ENCODE results near the gene SELENOH.

The SELENOH gene

DNA sequence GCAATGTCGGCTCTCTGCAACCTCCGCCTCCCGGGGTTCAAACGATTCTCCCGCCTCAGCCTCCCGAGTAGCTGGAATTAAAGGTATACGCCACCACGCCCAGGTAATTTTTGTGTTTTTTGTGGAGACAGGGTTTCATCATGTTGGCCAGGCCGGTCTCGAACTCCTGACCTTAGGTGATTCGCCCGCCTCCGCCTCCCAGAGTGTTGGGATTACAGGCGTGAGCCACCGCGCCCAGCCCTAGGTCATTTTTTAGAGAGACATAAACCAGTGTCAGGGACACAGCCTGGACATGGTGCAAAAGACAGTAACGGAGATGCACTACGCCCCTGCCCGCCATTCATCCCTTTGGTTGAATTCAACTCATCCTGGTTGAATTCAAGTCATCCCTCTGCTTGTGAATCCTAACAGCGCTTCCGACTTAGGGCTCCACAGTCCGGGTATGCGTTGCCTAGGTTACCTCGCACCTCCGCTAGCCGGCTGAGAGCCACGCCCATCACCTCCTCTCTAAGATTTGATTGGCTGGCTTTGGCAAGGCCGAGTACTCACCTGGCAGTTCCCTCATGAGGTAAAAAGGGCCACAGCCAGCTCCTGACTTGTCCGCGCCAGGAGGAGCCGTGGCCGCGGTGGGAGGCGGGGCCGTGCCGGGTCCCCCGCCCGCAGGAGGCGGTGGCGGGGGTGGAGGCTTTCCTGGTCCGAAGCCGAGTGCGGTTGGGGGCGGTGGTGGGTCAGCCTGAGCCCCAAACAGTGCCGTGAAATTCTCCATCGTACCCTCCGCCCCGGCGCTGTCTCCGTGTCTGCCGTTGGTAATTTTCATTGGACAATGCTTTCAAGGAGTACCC lies 29.7 kb upstream of the SELENOH start, which contains the start of gene MED19:
MED19 (minus strand) TSS at position 802 of the 842 bp plus-strand sequence; CDS start at position 766, 36 bp downstream.
- Histone ChIP-seq H3K4me2 (ENCODE audit: insufficient read depth, low read length, poor library complexity, severe bottlenecking) (peak within 1 kb of the TSS; percentile 82), H3K23ac (ENCODE audit: low read depth, low read length, poor library complexity) (peak within 1 kb of the TSS; percentile 67), H3K4ac (ENCODE audit: low read length) (peak within 1 kb of the TSS; percentile 87), H3K27me3 (ENCODE audit: control insufficient read depth in 3 of 3, insufficient read depth in 3 of 3, low read depth in 1 of 3, low read length in 3 of 3) (no peaks in the 10 kb centered on the region), H2BK15ac (ENCODE audit: low read length) (peak within 1 kb of the TSS; percentile 63), H3K36me3 (replicated peaks in 1 of 2; ENCODE audit: control insufficient read depth in 2 of 2, insufficient read depth in 2 of 2, low read length in 2 of 2) (peaks cover 0 to 30% of the 10 kb centered on the region in 2 donors), H2AK5ac (ENCODE audit: low read depth, low read length) (peak within 1 kb of the TSS; percentile 19), H2BK5ac (ENCODE audit: low read length) (peak within 1 kb of the TSS; percentile 90), H2AFZ (ENCODE audit: low read length) (peak within 1 kb of the TSS; percentile 94), H3K9me3 (replicated peaks in 1 of 2; ENCODE audit: control insufficient read depth in 2 of 2, insufficient read depth in 1 of 2, low read depth in 1 of 2, low read length in 2 of 2) (no peaks in the 10 kb centered on the region), H4K91ac (ENCODE audit: low read depth, low read length, poor library complexity) (no peak within 1 kb of the TSS), H3K4me3 (ENCODE audit: low read length in 2 of 2) (peak within 1 kb of the TSS; percentile 92 to 97), H3K4me1 (ENCODE audit: control insufficient read depth in 2 of 2, insufficient read depth in 1 of 2, low read depth in 1 of 2, low read length in 2 of 2) (peaks cover 6 to 12% of the 10 kb centered on the region in 2 donors), H2BK120ac (ENCODE audit: low read depth, low read length) (no peak within 1 kb of the TSS), H3K14ac (ENCODE audit: low read length) (peak within 1 kb of the TSS; percentile 72), H3K27ac (replicated peaks; ENCODE audit: low read length) (peak within 1 kb of the TSS; percentile 89), H2BK12ac (ENCODE audit: low read length) (peak within 1 kb of the TSS; percentile 44), H3K9ac (ENCODE audit: low read depth, low read length, poor library complexity) (peak within 1 kb of the TSS; percentile 98), H4K8ac (ENCODE audit: low read depth, low read length) (peak within 1 kb of the TSS; percentile 70), H3K18ac (ENCODE audit: low read length) (peak within 1 kb of the TSS; percentile 97), H3K79me1 (ENCODE audit: low read depth, low read length) (peaks cover 12% of the 10 kb centered on the region)
- DNase-seq (ENCODE audit: low spot score), result peak; percentile 82
- no CpG with 5 or more reads among the region's 51 CpGs for WGBS, 2 donors (ENCODE audit: extremely low coverage in 2 of 2, insufficient read length in 2 of 2, insufficient replicate concordance in 1 of 2)

DNA sequence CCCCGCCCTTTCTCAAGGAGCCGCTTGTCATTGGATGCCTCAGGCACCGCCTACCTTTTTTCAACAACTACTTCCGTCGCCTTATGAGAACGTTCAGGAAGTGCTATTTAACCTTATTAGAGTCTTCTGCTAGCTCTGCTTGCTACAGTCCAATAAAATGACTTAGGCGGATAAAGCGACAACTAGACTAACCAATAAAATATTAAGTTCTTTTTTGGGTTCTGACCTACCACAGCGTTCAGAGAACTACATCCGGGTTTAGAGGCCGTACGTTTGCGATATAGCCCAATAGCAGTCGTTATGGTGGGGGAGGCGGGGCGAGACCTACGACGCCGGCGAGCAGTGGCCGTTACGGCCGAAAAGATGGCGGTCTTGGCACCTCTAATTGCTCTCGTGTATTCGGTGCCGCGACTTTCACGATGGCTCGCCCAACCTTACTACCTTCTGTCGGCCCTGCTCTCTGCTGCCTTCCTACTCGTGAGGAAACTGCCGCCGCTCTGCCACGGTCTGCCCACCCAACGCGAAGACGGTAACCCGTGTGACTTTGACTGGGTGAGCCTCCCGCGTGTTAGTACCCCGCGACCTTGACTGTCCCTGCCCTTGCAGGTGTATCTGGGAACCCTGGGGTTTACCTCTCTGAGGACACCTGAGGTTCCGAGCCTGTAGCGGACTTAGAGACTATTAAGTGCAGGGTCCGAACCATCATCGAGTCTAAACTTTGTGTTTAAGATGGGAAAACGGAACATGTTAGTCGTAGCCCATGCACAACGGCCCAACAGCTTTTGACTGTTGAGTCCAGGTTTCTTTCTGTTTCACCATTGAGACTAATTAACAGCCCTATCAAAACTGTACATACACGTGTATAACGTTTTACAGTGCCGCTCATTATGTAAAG lies 28.8 kb upstream of the SELENOH start, which contains the start of gene TMX2:
TMX2 (plus strand) TSS at position 338 of the 895 bp plus-strand sequence; CDS start at position 364, 26 bp downstream.
- Histone ChIP-seq H2AFZ (ENCODE audit: low read length) (peak within 1 kb of the TSS; percentile 94), H3K9me3 (replicated peaks in 1 of 2; ENCODE audit: control insufficient read depth in 2 of 2, insufficient read depth in 1 of 2, low read depth in 1 of 2, low read length in 2 of 2) (no peaks in the 10 kb centered on the region)
- WGBS, 2 donors (ENCODE audit: extremely low coverage in 2 of 2, insufficient read length in 2 of 2, insufficient replicate concordance in 1 of 2), result no CpG with 5 or more reads among the region's 53 CpGs

DNA sequence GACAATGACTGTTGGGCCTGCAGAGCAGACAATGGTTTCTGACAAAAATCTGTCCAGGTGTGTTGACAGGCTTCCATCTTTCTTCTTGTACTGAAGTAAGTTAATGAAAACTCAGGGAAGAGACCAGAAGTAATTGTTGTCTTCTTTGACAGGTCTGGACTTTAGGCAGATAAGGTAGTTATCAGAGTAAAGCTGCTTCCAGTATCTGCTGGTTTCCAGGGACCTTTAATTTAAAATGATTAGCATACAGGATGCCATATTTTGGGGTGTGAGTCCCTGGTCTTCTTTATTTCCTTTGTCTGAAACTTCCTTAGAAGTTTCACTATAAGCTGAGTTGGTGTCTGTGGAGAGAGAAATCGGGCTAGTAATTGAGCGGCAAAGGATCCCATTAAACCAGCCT lies 27.5 kb upstream of the SELENOH start:
- Histone ChIP-seq H2BK120ac (ENCODE audit: low read depth, low read length) (no peak overlapping the region), H3K4me2 (ENCODE audit: insufficient read depth, low read length, poor library complexity, severe bottlenecking) (no peak overlapping the region), H2AK5ac (ENCODE audit: low read depth, low read length) (no peak overlapping the region), H3K4ac (ENCODE audit: low read length) (no peak overlapping the region), H2BK5ac (ENCODE audit: low read length) (no peak overlapping the region), H3K27me3 (ENCODE audit: control insufficient read depth in 3 of 3, insufficient read depth in 3 of 3, low read depth in 1 of 3, low read length in 3 of 3) (no peaks in the 10 kb centered on the region), H3K9ac (ENCODE audit: low read depth, low read length, poor library complexity) (no peak overlapping the region), H3K18ac (ENCODE audit: low read length) (no peak overlapping the region), H3K27ac (replicated peaks; ENCODE audit: low read length) (no peak overlapping the region), H4K91ac (ENCODE audit: low read depth, low read length, poor library complexity) (no peak overlapping the region), H3K4me1 (ENCODE audit: control insufficient read depth in 2 of 2, insufficient read depth in 1 of 2, low read depth in 1 of 2, low read length in 2 of 2) (peaks cover 6 to 12% of the 10 kb centered on the region in 2 donors), H3K36me3 (replicated peaks in 1 of 2; ENCODE audit: control insufficient read depth in 2 of 2, insufficient read depth in 2 of 2, low read length in 2 of 2) (peaks cover 4 to 20% of the 10 kb centered on the region in 2 donors), H2BK15ac (ENCODE audit: low read length) (no peak overlapping the region), H3K4me3 (ENCODE audit: low read length in 2 of 2) (peak overlapping the region in 1 of 2 donors; percentile 97), H2BK12ac (ENCODE audit: low read length) (no peak overlapping the region), H3K9me3 (replicated peaks in 1 of 2; ENCODE audit: control insufficient read depth in 2 of 2, insufficient read depth in 1 of 2, low read depth in 1 of 2, low read length in 2 of 2) (peaks cover 0 to 6% of the 10 kb centered on the region in 2 donors), H3K79me1 (ENCODE audit: low read depth, low read length) (peaks cover 12% of the 10 kb centered on the region), H3K14ac (ENCODE audit: low read length) (no peak overlapping the region), H3K23ac (ENCODE audit: low read depth, low read length, poor library complexity) (no peak overlapping the region), H4K8ac (ENCODE audit: low read depth, low read length) (no peak overlapping the region), H2AFZ (ENCODE audit: low read length) (no peak overlapping the region)
- DNase-seq (ENCODE audit: low spot score), result no peak
- WGBS, 2 donors (ENCODE audit: extremely low coverage in 2 of 2, insufficient read length in 2 of 2, insufficient replicate concordance in 1 of 2), result no CpG with 5 or more reads among the region's 2 CpGs

More for the DNA sequence above, 28.8 kb upstream of the SELENOH start, which contains the start of gene TMX2:
- Histone ChIP-seq H2AK5ac (ENCODE audit: low read depth, low read length) (peak within 1 kb of the TSS; percentile 19), H2BK5ac (ENCODE audit: low read length) (peak within 1 kb of the TSS; percentile 90), H4K91ac (ENCODE audit: low read depth, low read length, poor library complexity) (no peak within 1 kb of the TSS), H3K4ac (ENCODE audit: low read length) (peak within 1 kb of the TSS; percentile 87), H3K9ac (ENCODE audit: low read depth, low read length, poor library complexity) (peak within 1 kb of the TSS; percentile 98), H2BK12ac (ENCODE audit: low read length) (peak within 1 kb of the TSS; percentile 44), H3K4me3 (ENCODE audit: low read length in 2 of 2) (peak within 1 kb of the TSS; percentile 92 to 97), H3K27me3 (ENCODE audit: control insufficient read depth in 3 of 3, insufficient read depth in 3 of 3, low read depth in 1 of 3, low read length in 3 of 3) (no peaks in the 10 kb centered on the region), H3K4me2 (ENCODE audit: insufficient read depth, low read length, poor library complexity, severe bottlenecking) (peak within 1 kb of the TSS; percentile 82), H2BK120ac (ENCODE audit: low read depth, low read length) (no peak within 1 kb of the TSS), H3K79me1 (ENCODE audit: low read depth, low read length) (peaks cover 12% of the 10 kb centered on the region), H4K8ac (ENCODE audit: low read depth, low read length) (peak within 1 kb of the TSS; percentile 70), H2BK15ac (ENCODE audit: low read length) (peak within 1 kb of the TSS; percentile 63), H3K14ac (ENCODE audit: low read length) (peak within 1 kb of the TSS; percentile 72), H3K27ac (replicated peaks; ENCODE audit: low read length) (peak within 1 kb of the TSS; percentile 89), H3K4me1 (ENCODE audit: control insufficient read depth in 2 of 2, insufficient read depth in 1 of 2, low read depth in 1 of 2, low read length in 2 of 2) (peaks cover 6 to 12% of the 10 kb centered on the region in 2 donors), H3K18ac (ENCODE audit: low read length) (peak within 1 kb of the TSS; percentile 97), H3K23ac (ENCODE audit: low read depth, low read length, poor library complexity) (peak within 1 kb of the TSS; percentile 67), H3K36me3 (replicated peaks in 1 of 2; ENCODE audit: control insufficient read depth in 2 of 2, insufficient read depth in 2 of 2, low read length in 2 of 2) (peaks cover 0 to 25% of the 10 kb centered on the region in 2 donors)
- DNase-seq (ENCODE audit: low spot score), result peak; percentile 96

Data from neuronal stem cell (in vitro differentiated cells).